CD4-positive, alpha-beta T cell treated with Interleukin-21 for 1 hour (primary cell): Measurements from ENCODE around the gene KYAT1.
"Not testable (repeated sequence)": the region's sequence is repeated elsewhere in the genome, so short reads cannot be mapped to it uniquely, and the experiment has no call there.

Experiments used
- DNase-seq: peaks from one replicate; pipeline ENCODE4 v3.0.0-alpha.2; 2020

The KYAT1 gene

GRCh38 chr9:128809831-128810230 lies 71.9 kb downstream of the KYAT1 start:
- DNase-seq = no peak

- no peak for DNase-seq
These were observed 72.6 kb downstream of the KYAT1 start for GRCh38 chr9:128809036-128809599.

GRCh38 chr9:128808543-128808942 lies 73.2 kb downstream of the KYAT1 start:
- DNase-seq = no peak

- DNase-seq = no peak
These were observed 73.9 kb downstream of the KYAT1 start for GRCh38 chr9:128807827-128808226.

- no peak for DNase-seq
These were observed 76.1 kb downstream of the KYAT1 start for GRCh38 chr9:128805661-128806060.

GRCh38 chr9:128802482-128802881 lies 79.3 kb downstream of the KYAT1 start:
- DNase-seq = no peak

GRCh38 chr9:128800061-128800460 lies 81.7 kb downstream of the KYAT1 start:
- DNase-seq = no peak

GRCh38 chr9:128798896-128799295 lies 82.9 kb downstream of the KYAT1 start:
- no peak for DNase-seq

- not testable (repeated sequence) for DNase-seq
These were observed 86.8 kb downstream of the KYAT1 start for GRCh38 chr9:128794961-128795360.

GRCh38 chr9:128792978-128793686 lies 88.6 kb downstream of the KYAT1 start:
- no peak for DNase-seq

GRCh38 chr9:128792134-128792533 lies 89.6 kb downstream of the KYAT1 start:
- DNase-seq = no peak

- no peak for DNase-seq
These were observed 91.2 kb downstream of the KYAT1 start for GRCh38 chr9:128790536-128790935.

GRCh38 chr9:128788445-128788844 lies 93.3 kb downstream of the KYAT1 start:
- no peak for DNase-seq

GRCh38 chr9:128787659-128788058 lies 94.1 kb downstream of the KYAT1 start:
- DNase-seq = no peak

GRCh38 chr9:128786681-128787601 lies 94.8 kb downstream of the KYAT1 start, which contains the start of gene TBC1D13:
TSS of gene TBC1D13 (plus strand) at chr9:128787253. CDS start at chr9:128787354, 101 bp downstream.
- DNase-seq = peak; percentile 91

- DNase-seq = no peak
These were observed 96.3 kb downstream of the KYAT1 start for GRCh38 chr9:128785427-128785826.
